Progenitor cell of endocrine pancreas (in vitro differentiated cells): ENCODE results near the gene METTL26. TPM values are rescaled to one million over a fixed set of nuclear protein-coding genes. Genes with fewer than 3 reads are reported as not detected.

Source experiments
- DNase-seq: peaks from one replicate; pipeline ENCODE4 v3.0.0; 2021; ENCODE audit warnings: low spot score; ENCODE audit not compliant: unreplicated experiment
- H3K27ac Mint-ChIP-seq: 2 replicates; pipeline ENCODE4 v1.8.0; 2021; ENCODE audit warnings: mild to moderate bottlenecking, moderate library complexity, mixed read lengths
- H3K27me3 Mint-ChIP-seq: 2 replicates; pipeline ENCODE4 v1.8.0; 2021; ENCODE audit warnings: mixed read lengths
- H3K36me3 Mint-ChIP-seq: 2 replicates; pipeline ENCODE4 v1.8.0; 2022; ENCODE audit warnings: mixed read lengths; ENCODE audit not compliant: insufficient read depth
- H3K4me1 Mint-ChIP-seq: 2 replicates; pipeline ENCODE4 v1.8.0; 2021; ENCODE audit warnings: low read depth, mixed read lengths
- H3K4me3 Mint-ChIP-seq: 2 replicates; pipeline ENCODE4 v1.8.0; 2021; ENCODE audit warnings: low read depth, mild to moderate bottlenecking, moderate library complexity, mixed read lengths
- H3K9me3 Mint-ChIP-seq: 2 replicates; pipeline ENCODE4 v1.8.0; 2021; ENCODE audit warnings: low read depth, mixed read lengths
- CTCF ChIP-seq: fragments of 200-600 bp; sonication (generic); IDR thresholded peaks from one replicate; pipeline ENCODE4 v1.5.0; 2021; ENCODE audit warnings: antibody characterized with exemption, mild to moderate bottlenecking; ENCODE audit not compliant: unreplicated experiment
- total RNA-seq: library from RNA; stranded (reverse); gene quantifications from 2 replicates; pipeline ENCODE4 v1.2.1, GENCODE V29; 2021

Gene METTL26
- total RNA-seq, 1 donor from 2014 or later, result 64.0 TPM

DNA sequence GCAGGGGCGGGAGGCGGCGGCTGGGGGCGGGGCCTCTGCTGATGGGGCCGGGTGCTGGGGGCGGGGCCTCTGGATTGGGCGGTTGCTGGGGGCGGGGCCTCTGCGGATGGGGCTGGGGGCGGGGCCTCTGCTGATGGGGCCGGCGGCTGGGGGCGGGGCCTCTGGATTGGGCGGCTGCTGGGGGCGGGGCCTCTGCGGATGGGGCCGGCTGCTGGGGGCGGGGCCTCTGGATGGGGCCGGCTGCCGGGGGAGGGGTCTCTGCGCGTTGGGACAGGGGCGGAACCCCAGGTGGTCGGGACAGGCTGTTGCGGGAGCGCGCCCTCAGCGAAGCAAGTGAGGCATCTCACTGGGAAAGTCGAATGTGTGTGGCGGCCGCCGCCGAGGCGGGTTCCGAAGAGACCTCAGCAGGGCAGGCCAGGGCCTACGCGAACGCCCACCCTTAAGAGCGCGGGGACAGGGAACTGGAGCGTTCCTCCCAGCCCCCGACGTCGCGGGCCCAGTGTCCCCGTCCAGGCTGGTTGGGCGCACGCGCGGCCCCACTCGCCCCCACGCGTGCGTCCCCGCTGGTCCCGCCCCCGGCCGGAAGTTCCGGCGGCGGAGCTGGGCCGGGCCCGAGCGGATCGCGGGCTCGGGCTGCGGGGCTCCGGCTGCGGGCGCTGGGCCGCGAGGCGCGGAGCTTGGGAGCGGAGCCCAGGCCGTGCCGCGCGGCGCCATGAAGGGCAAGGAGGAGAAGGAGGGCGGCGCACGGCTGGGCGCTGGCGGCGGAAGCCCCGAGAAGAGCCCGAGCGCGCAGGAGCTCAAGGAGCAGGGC, 43.9 kb upstream of the METTL26 start, which contains the start of gene STUB1:
STUB1 (plus strand) TSS at position 597 of the 811 bp plus-strand sequence; CDS start at position 713, 116 bp downstream.
- Mint-ChIP-seq H3K9me3 (no peaks in the 10 kb centered on the region), H3K4me1 (peaks cover 10% of the 10 kb centered on the region), H3K27ac (peak within 1 kb of the TSS; percentile 85), H3K36me3 (peaks cover 7% of the 10 kb centered on the region), H3K27me3 (peaks cover 2% of the 10 kb centered on the region), H3K4me3 (peak within 1 kb of the TSS; percentile 79)
- no peak for TF ChIP-seq CTCF
- peak; percentile 82 for DNase-seq

DNA sequence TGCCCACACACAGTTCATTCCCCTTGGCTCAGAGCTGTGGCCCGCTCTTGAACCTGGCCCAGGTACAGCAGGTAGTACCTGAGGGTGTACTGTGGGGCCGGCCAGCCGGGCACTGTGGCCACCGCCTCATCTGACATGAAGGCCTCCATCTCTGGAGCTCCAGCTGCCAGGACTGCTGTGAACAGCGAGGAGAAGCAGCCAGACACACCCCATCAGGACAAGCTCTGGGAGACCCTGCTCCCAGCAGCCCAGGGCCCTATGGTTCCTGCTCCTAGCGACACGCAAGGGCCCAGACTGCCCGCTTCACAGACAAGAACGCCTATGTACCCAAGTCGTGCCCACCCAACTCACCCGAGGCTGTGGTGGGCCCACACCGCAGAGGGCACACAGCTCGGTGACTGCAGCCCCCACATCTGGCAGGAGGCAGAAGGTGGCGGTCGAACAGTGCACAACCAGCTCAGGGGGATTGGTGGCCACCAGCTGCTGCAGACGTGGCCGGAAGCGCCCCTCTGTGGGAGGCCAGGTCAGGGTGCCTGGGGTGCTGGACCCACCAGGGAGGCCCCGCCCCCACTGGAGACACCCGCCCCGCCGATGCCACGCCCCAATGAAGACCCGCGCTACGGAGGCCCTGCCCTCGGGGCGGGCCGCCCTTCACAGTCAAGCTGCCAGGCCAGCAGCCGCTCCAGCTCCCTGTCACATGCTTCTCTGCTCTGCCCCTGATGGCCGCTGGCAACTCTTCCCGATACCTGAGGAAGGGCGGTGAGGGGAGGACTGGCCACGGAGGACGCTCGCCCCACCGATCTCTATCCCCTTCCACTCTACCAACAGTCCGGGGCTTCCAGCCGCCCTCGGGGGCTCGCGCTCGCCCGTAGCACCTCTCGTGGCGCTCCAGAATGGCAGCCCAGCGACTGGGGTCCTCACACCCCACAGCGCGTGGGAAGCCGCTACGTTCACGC, 43.0 kb upstream of the METTL26 start:
- H3K4me1 Mint-ChIP-seq, result peaks cover 10% of the 10 kb centered on the region
- H3K27ac Mint-ChIP-seq, result peak overlapping the region; percentile 59
- H3K36me3 Mint-ChIP-seq, result peaks cover 7% of the 10 kb centered on the region
- peak; percentile 53 for DNase-seq
- peak overlapping the region; percentile 61 for H3K4me3 Mint-ChIP-seq
- no peaks in the 10 kb centered on the region for H3K9me3 Mint-ChIP-seq
- no peak for TF ChIP-seq CTCF
- H3K27me3 Mint-ChIP-seq, result peaks cover 4% of the 10 kb centered on the region

- no peak overlapping the region for H3K4me3 Mint-ChIP-seq
- peaks cover 10% of the 10 kb centered on the region for H3K4me1 Mint-ChIP-seq
- peaks cover 4% of the 10 kb centered on the region for H3K27me3 Mint-ChIP-seq
- no peak for TF ChIP-seq CTCF
- peaks cover 7% of the 10 kb centered on the region for H3K36me3 Mint-ChIP-seq
- DNase-seq, result no peak
- no peak overlapping the region for H3K27ac Mint-ChIP-seq
- no peaks in the 10 kb centered on the region for H3K9me3 Mint-ChIP-seq
Measured at GRCh38 chr16:678209-678857, 42.2 kb upstream of the METTL26 start.

GRCh38 chr16:677316-678190, 41.4 kb upstream of the METTL26 start:
- no peak overlapping the region for H3K27ac Mint-ChIP-seq
- no peak overlapping the region for H3K4me3 Mint-ChIP-seq
- TF ChIP-seq CTCF, result no peak
- peaks cover 6% of the 10 kb centered on the region for H3K36me3 Mint-ChIP-seq
- no peak for DNase-seq
- H3K9me3 Mint-ChIP-seq, result no peaks in the 10 kb centered on the region
- H3K4me1 Mint-ChIP-seq, result peaks cover 8% of the 10 kb centered on the region
- H3K27me3 Mint-ChIP-seq, result peaks cover 4% of the 10 kb centered on the region
